ENCODE data around the gene STARD3. TPM values are rescaled to one million over a fixed set of nuclear protein-coding genes. Genes with fewer than 3 reads are reported as not detected.

The STARD3 gene
- polyA plus RNA-seq, 2 of the 4 experiments (the other 2 are of a cell fraction): 54.6 to 56.0 TPM

DNA sequence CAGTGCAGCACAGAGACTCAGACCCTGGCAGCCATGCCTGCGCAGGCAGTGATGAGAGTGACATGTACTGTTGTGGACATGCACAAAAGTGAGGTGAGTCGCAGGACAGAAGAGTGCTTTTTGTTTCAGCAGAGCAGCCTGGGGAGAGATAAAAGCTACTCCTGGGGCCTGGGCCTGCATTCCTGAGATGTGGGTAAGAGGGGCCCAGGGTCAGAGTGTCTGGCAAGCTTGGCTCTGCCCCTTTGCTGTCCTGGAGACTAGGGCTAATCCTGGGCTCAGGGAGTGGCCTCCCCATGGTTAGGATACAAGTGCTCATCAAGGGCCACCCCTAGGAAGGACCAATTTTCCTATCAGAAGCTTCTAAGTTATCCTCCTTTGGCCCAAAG is 58.1 kb downstream of the STARD3 start:
- no peaks in the 10 kb centered on the region for H3K9me3 ChIP-seq
- DNase-seq (ENCODE audit: low read depth in 1 of 2, low spot score in 1 of 2) (no peak), ATAC-seq (no peak), FAIRE-seq (no peak)
- no peak overlapping the region for H3K27ac ChIP-seq
- TF ChIP-seq TP53 (CRISPR knock-in tag; IDR thresholded peaks at IDR 0.05): no peak
- no peak for TF ChIP-seq SREBF2 (IDR thresholded peaks at IDR 0.05)
- TF ChIP-seq, protein P1, sequence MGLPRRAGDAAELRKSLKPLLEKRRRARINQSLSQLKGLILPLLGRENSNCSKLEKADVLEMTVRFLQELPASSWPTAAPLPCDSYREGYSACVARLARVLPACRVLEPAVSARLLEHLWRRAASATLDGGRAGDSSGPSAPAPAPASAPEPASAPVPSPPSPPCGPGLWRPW (IDR thresholded peaks at IDR 0.05): no peak
- TF ChIP-seq, protein P2, sequence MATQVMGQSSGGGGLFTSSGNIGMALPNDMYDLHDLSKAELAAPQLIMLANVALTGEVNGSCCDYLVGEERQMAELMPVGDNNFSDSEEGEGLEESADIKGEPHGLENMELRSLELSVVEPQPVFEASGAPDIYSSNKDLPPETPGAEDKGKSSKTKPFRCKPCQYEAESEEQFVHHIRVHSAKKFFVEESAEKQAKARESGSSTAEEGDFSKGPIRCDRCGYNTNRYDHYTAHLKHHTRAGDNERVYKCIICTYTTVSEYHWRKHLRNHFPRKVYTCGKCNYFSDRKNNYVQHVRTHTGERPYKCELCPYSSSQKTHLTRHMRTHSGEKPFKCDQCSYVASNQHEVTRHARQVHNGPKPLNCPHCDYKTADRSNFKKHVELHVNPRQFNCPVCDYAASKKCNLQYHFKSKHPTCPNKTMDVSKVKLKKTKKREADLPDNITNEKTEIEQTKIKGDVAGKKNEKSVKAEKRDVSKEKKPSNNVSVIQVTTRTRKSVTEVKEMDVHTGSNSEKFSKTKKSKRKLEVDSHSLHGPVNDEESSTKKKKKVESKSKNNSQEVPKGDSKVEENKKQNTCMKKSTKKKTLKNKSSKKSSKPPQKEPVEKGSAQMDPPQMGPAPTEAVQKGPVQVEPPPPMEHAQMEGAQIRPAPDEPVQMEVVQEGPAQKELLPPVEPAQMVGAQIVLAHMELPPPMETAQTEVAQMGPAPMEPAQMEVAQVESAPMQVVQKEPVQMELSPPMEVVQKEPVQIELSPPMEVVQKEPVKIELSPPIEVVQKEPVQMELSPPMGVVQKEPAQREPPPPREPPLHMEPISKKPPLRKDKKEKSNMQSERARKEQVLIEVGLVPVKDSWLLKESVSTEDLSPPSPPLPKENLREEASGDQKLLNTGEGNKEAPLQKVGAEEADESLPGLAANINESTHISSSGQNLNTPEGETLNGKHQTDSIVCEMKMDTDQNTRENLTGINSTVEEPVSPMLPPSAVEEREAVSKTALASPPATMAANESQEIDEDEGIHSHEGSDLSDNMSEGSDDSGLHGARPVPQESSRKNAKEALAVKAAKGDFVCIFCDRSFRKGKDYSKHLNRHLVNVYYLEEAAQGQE (IDR thresholded peaks at IDR 0.05): no peak
- no peak for TF ChIP-seq HDAC2 (IDR thresholded peaks at IDR 0.05)
- no peak for TF ChIP-seq JUNB (IDR thresholded peaks at IDR 0.05)
- TF ChIP-seq FOSB (CRISPR knock-in tag; IDR thresholded peaks at IDR 0.05): no peak
- no peak for TF ChIP-seq KDM5A (IDR thresholded peaks at IDR 0.05)
- TF ChIP-seq KDM1A (IDR thresholded peaks at IDR 0.05; ENCODE audit: low read depth): no peak
- no peak for TF ChIP-seq NR3C1 (IDR thresholded peaks at IDR 0.05)
- TF ChIP-seq EP300 (IDR thresholded peaks at IDR 0.05): no peak
- TF ChIP-seq SMC3 (IDR thresholded peaks at IDR 0.05): no peak
- no peak for TF ChIP-seq ZC3H11A (IDR thresholded peaks at IDR 0.05)
- H3K4me1 ChIP-seq: peaks cover 16% of the 10 kb centered on the region
- ChIA-PET POLR2A (interaction anchor here (0.6 kb wide), 1 partner anchor 36 kb away, joined by 7 read pairs; no protein-coding TSS in a partner anchor), CTCF (interaction anchor here (0.6 to 50.7 kb wide), 8 partner anchors 13 to 58 kb away, joined by 3 to 1391 read pairs (median 8); partner anchors contain the start of genes MIEN1, PNMT, PPP1R1B and STARD3)
- WGBS (ENCODE audit: missing lambda C conversion rate): 80% methylated on average over 2 of the region's 2 CpGs
- 0 out of 3 replicates have a peak overlapping the region, but pooled peaks have one; percentile 0 for H3K4me2 ChIP-seq
- no peak overlapping the region for H3K4me3 ChIP-seq

DNA sequence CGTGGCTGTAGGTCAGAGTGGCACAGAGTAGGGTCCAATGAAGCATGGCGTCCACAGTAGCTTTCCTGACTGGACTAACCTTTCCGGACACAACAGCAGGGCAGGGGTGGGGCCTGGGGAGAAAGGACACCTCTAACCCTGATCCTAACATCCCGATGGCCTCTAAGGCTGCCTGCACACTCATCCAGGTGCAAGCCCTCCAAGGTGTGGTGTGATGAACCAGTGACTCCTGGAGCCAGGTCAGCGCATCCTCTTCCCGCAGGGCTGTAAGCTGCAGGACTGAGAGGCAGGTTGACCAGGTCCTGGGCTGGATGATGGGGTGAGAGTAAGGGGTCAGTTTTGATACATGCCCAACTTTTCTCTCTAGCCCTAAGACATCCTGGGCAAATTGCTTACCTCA is 59.8 kb downstream of the STARD3 start:
- Histone ChIP-seq H3K4me2 (no peak overlapping the region), H3K27ac (no peak overlapping the region), H3K4me3 (no peak overlapping the region), H3K9me3 (no peaks in the 10 kb centered on the region), H3K4me1 (peaks cover 28% of the 10 kb centered on the region)
- 78% methylated on average over 6 of the region's 6 CpGs for WGBS (ENCODE audit: missing lambda C conversion rate)
- ATAC-seq: no peak
- ChIA-PET POLR2A (interaction anchor here (1.4 kb wide), 1 partner anchor 33 kb away, joined by 8 read pairs; the partner anchor contains the start of gene MIEN1), CTCF (interaction anchor here (0.6 to 50.7 kb wide), 7 partner anchors 9 to 59 kb away, joined by 3 to 1391 read pairs (median 4); partner anchors contain the start of genes PGAP3, PNMT, PPP1R1B and STARD3)
- TF ChIP-seq KDM1A (IDR thresholded peaks at IDR 0.05; ENCODE audit: low read depth) (no peak), HOXB5 (CRISPR knock-in tag; IDR thresholded peaks at IDR 0.05) (no peak), MAFK (IDR thresholded peaks at IDR 0.05; ENCODE audit: partially characterized antibody) (no peak), POLR2AphosphoS2 (conservative IDR thresholded peaks at IDR 0.05; ENCODE audit: low read length) (no peak), RFX5 (IDR thresholded peaks at IDR 0.05) (no peak), ZNF302 (CRISPR knock-in tag; IDR thresholded peaks at IDR 0.05) (no peak)
- TF ChIP-seq, protein P3, sequence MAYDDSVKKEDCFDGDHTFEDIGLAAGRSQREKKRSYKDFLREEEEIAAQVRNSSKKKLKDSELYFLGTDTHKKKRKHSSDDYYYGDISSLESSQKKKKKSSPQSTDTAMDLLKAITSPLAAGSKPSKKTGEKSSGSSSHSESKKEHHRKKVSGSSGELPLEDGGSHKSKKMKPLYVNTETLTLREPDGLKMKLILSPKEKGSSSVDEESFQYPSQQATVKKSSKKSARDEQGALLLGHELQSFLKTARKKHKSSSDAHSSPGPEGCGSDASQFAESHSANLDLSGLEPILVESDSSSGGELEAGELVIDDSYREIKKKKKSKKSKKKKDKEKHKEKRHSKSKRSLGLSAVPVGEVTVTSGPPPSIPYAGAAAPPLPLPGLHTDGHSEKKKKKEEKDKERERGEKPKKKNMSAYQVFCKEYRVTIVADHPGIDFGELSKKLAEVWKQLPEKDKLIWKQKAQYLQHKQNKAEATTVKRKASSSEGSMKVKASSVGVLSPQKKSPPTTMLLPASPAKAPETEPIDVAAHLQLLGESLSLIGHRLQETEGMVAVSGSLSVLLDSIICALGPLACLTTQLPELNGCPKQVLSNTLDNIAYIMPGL (CRISPR knock-in tag; IDR thresholded peaks at IDR 0.05; ENCODE audit: borderline replicate concordance): no peak
- TF ChIP-seq, protein P4, sequence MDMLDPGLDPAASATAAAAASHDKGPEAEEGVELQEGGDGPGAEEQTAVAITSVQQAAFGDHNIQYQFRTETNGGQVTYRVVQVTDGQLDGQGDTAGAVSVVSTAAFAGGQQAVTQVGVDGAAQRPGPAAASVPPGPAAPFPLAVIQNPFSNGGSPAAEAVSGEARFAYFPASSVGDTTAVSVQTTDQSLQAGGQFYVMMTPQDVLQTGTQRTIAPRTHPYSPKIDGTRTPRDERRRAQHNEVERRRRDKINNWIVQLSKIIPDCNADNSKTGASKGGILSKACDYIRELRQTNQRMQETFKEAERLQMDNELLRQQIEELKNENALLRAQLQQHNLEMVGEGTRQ (IDR thresholded peaks at IDR 0.05): no peak
- FAIRE-seq: no peak
- DNase-seq (ENCODE audit: low read depth in 1 of 2, low spot score in 1 of 2): no peak
